ENCODE data around the gene UQCRC1. TPM values are rescaled to one million over a fixed set of nuclear protein-coding genes. Genes with fewer than 3 reads are reported as not detected.

UQCRC1 gene
- total and polyA plus RNA-seq, 2 of the 8 experiments (the other 6 are each of a cell fraction or from before 2014, with no cell fraction given): 310 to 720 TPM

- peaks cover 3 to 23% (median 15%) of the 10 kb centered on the region in 4 experiments; a peak in 6 of 7 replicates for H3K4me1 ChIP-seq (replicated peaks in 1 of 4; ENCODE audit: control insufficient read depth in 3 of 4, insufficient read depth in 4 of 4, low read length in 3 of 4)
- DNase-seq (ENCODE audit: low read depth in 1 of 2, low spot score in 2 of 2) (no peak), FAIRE-seq (no peak)
- H3K4me2 ChIP-seq (ENCODE audit: insufficient read depth in 1 of 2, low read depth in 2 of 2, low read length in 2 of 2): no peak overlapping the region
- H2BK20ac ChIP-seq (ENCODE audit: low read length): no peak overlapping the region
- H2AK5ac ChIP-seq (ENCODE audit: low read depth, low read length): no peak overlapping the region
- no peak overlapping the region for H3K4ac ChIP-seq (replicated peaks; ENCODE audit: insufficient read length, low read depth, low read length)
- H3K9ac ChIP-seq (replicated peaks in 1 of 4; ENCODE audit: extremely low read depth in 1 of 4, low read depth in 3 of 4, low read length in 3 of 4): no peak overlapping the region
- H3K27me3 ChIP-seq (replicated peaks in 1 of 4; ENCODE audit: control insufficient read depth in 3 of 4, extremely low read depth in 1 of 4, insufficient read depth in 3 of 4, low read length in 3 of 4): peaks cover 0 to 6% (median 0%) of the 10 kb centered on the region in 4 experiments; a peak in 4 of 7 replicates
- no peak overlapping the region for H3K18ac ChIP-seq (ENCODE audit: extremely low read depth, low read length)
- no peaks in the 10 kb centered on the region for H3K9me3 ChIP-seq (ENCODE audit: insufficient read depth in 2 of 2, low read depth in 1 of 2, low read length in 1 of 2)
- H3K36me3 ChIP-seq (ENCODE audit: control insufficient read depth in 2 of 4, insufficient read depth in 4 of 4, low read length in 3 of 4): no peaks in the 10 kb centered on the region
- no peak overlapping the region for H3K14ac ChIP-seq (ENCODE audit: insufficient read length)
- 0 out of 2 replicates have a peak overlapping the region, but pooled peaks have one; percentile 52 for H2BK5ac ChIP-seq (ENCODE audit: low read depth, low read length)
- H3K23ac ChIP-seq (ENCODE audit: insufficient read length): no peak overlapping the region
- H4K91ac ChIP-seq (replicated peaks; ENCODE audit: insufficient read length, low read length): no peak overlapping the region
- H2BK120ac ChIP-seq (replicated peaks; ENCODE audit: low read depth, low read length): no peak overlapping the region
- peaks cover 1% of the 10 kb centered on the region; the same call in 1 of the 2 replicates for H3K23me2 ChIP-seq (ENCODE audit: low read depth, low read length)
- H3K27ac ChIP-seq (ENCODE audit: low read depth, low read length): no peak overlapping the region
- H4K8ac ChIP-seq (ENCODE audit: extremely low read depth, insufficient read depth, low read length): 0 out of 2 replicates have a peak overlapping the region, but pooled peaks have one; percentile 35
- peaks cover 0 to 6% of the 10 kb centered on the region in 2 experiments for H4K20me1 ChIP-seq (replicated peaks in 1 of 2; ENCODE audit: control insufficient read depth in 1 of 2, insufficient read depth in 2 of 2, low read length in 2 of 2)
- H3K79me1 ChIP-seq (ENCODE audit: low read depth, low read length): no peaks in the 10 kb centered on the region
- no peak overlapping the region for H3K56ac ChIP-seq (replicated peaks; ENCODE audit: insufficient read length, low read depth, low read length)
- H3K79me2 ChIP-seq (ENCODE audit: control insufficient read depth in 1 of 2, insufficient read depth in 2 of 2, low read length in 2 of 2): no peaks in the 10 kb centered on the region
- ChIA-PET POLR2A (ENCODE audit: partially characterized antibody) (interaction anchor here (0.6 to 1.2 kb wide), 2 partner anchors 12 to 499 kb away, joined by 3 read pairs; no protein-coding TSS in a partner anchor), CTCF (ENCODE audit: partially characterized antibody) (interaction anchor here (1.2 to 1.5 kb wide), 2 partner anchors 10 to 33 kb away, joined by 3 to 4 read pairs; no protein-coding TSS in a partner anchor)
- no peak overlapping the region for H3K4me3 ChIP-seq (ENCODE audit: extremely low read depth in 1 of 4, insufficient read depth in 2 of 4, low read depth in 3 of 4, low read length in 4 of 4)
- H4K5ac ChIP-seq (ENCODE audit: insufficient read length, low read depth, low read length): no peak overlapping the region
- H2BK15ac ChIP-seq (ENCODE audit: low read length): no peak overlapping the region
- no peak overlapping the region for H2AFZ ChIP-seq (ENCODE audit: low read length)
- WGBS, 2 experiments (ENCODE audit: extremely low coverage in 1 of 2, insufficient coverage in 1 of 2, insufficient read length in 1 of 2, insufficient replicate concordance in 2 of 2, low coverage in 1 of 2, low lambda C conversion rate in 2 of 2, missing lambda C conversion rate in 1 of 2): 96% methylated on average over 12 of the region's 14 CpGs; no CpG with 5 or more reads in 1 of the 2 experiments
- H2BK12ac ChIP-seq (ENCODE audit: low read depth, low read length): no peak overlapping the region
- no peak for TF ChIP-seq CEBPB (IDR thresholded peaks at IDR 0.05; ENCODE audit: low read depth, low read length)
These were observed 18.0 kb downstream of the UQCRC1 start for GRCh38 chr3:48591436-48591835.

Data from H1 (cell line).